H9 (cell line): Measurements from ENCODE around the gene BSPRY. TPM values are rescaled to one million over a fixed set of nuclear protein-coding genes. Genes with fewer than 3 reads are reported as not detected.

Experiments used
- DNase-seq: peaks from one replicate; pipeline ENCODE4 v3.0.0-alpha.2; 2017
- H2AFZ ChIP-seq: one replicate; pipeline ENCODE4 v1.6.1; 2013; ENCODE audit warnings: mild to moderate bottlenecking, low read length, control low read depth, moderate library complexity
- H2AK5ac ChIP-seq: 2 replicates; pipeline ENCODE4 v1.6.1; 2013; ENCODE audit warnings: low read length, control low read depth, mixed read lengths; ENCODE audit not compliant: insufficient read length
- H2BK120ac ChIP-seq: one replicate; pipeline ENCODE4 v1.6.1; 2013; ENCODE audit warnings: low read depth, mild to moderate bottlenecking, low read length, control low read depth, inconsistent platforms; ENCODE audit not compliant: poor library complexity, severe bottlenecking
- H2BK12ac ChIP-seq: 2 replicates; pipeline ENCODE4 v1.6.1; 2013; ENCODE audit warnings: low read length, control low read depth, mixed read lengths, low read depth; ENCODE audit not compliant: insufficient read length
- H2BK15ac ChIP-seq: 2 replicates; pipeline ENCODE4 v1.6.1; 2013; ENCODE audit warnings: low read depth, low read length, control low read depth
- H2BK20ac ChIP-seq: one replicate; pipeline ENCODE4 v1.6.1; 2013; ENCODE audit warnings: low read depth, mild to moderate bottlenecking, low read length, control low read depth, inconsistent platforms; ENCODE audit not compliant: poor library complexity, severe bottlenecking
- H2BK5ac ChIP-seq: 2 replicates; pipeline ENCODE4 v1.6.1; 2013; ENCODE audit warnings: low read length, control low read depth, mixed read lengths; ENCODE audit not compliant: insufficient read length
- H3K14ac ChIP-seq: 2 replicates; pipeline ENCODE4 v1.6.1; 2013; ENCODE audit warnings: low read length, control low read depth; ENCODE audit not compliant: insufficient read depth
- H3K18ac ChIP-seq: 2 replicates; pipeline ENCODE4 v1.6.1; 2013; ENCODE audit warnings: low read depth, mild to moderate bottlenecking, mixed read lengths, low read length, control low read depth; ENCODE audit not compliant: insufficient read length
- H3K23ac ChIP-seq: 2 replicates; pipeline ENCODE4 v1.6.1; 2013; ENCODE audit warnings: low read length, control low read depth, mixed read lengths, low read depth; ENCODE audit not compliant: insufficient read length
- H3K23me2 ChIP-seq: 2 replicates; pipeline ENCODE4 v1.6.1; 2013; ENCODE audit warnings: low read depth, mild to moderate bottlenecking, mixed read lengths, low read length, control low read depth; ENCODE audit not compliant: insufficient read length, poor library complexity, severe bottlenecking
- H3K27ac ChIP-seq: 2 replicates; pipeline ENCODE4 v1.5.1; 2013; ENCODE audit warnings: low read length, control low read depth, mixed read lengths, low read depth; ENCODE audit not compliant: insufficient read length
- H3K27me3 ChIP-seq: 2 replicates; pipeline ENCODE4 v1.6.1; 2013; ENCODE audit warnings: low read length, control low read depth, inconsistent platforms; ENCODE audit not compliant: insufficient read depth
- H3K4ac ChIP-seq: 2 replicates; pipeline ENCODE4 v1.6.1; 2013; ENCODE audit warnings: low read depth, mild to moderate bottlenecking, control low read depth, inconsistent platforms, low read length, moderate library complexity
- H3K4me1 ChIP-seq: 2 replicates; pipeline ENCODE4 v1.6.1; 2013; ENCODE audit warnings: low read length, control low read depth, inconsistent platforms; ENCODE audit not compliant: insufficient read depth
- H3K4me2 ChIP-seq: 2 replicates; pipeline ENCODE4 v1.6.1; 2013; ENCODE audit warnings: low read length, control low read depth, mixed read lengths; ENCODE audit not compliant: insufficient read length, insufficient read depth
- H3K56ac ChIP-seq: 2 replicates; pipeline ENCODE4 v1.6.1; 2013; ENCODE audit warnings: low read depth, mild to moderate bottlenecking, mixed read lengths, low read length, control low read depth; ENCODE audit not compliant: insufficient read length
- H3K79me1 ChIP-seq: 2 replicates; pipeline ENCODE4 v1.6.1; 2013; ENCODE audit warnings: low read depth, mild to moderate bottlenecking, moderate library complexity, low read length, control low read depth, inconsistent platforms; ENCODE audit not compliant: insufficient read depth, poor library complexity, severe bottlenecking
- H3K79me2 ChIP-seq: 2 replicates; pipeline ENCODE4 v1.6.1; 2013; ENCODE audit warnings: low read length, control low read depth, inconsistent platforms; ENCODE audit not compliant: insufficient read depth
- H3K9ac ChIP-seq: 2 replicates; pipeline ENCODE4 v1.6.1; 2013; ENCODE audit warnings: low read length, control low read depth, mixed read lengths; ENCODE audit not compliant: insufficient read length; ENCODE audit errors: extremely low read depth
- H3K9me3 ChIP-seq: one replicate; pipeline ENCODE4 v1.6.1; 2013; ENCODE audit warnings: low read depth, low read length, inconsistent platforms; ENCODE audit not compliant: control insufficient read depth
- H3T11ph ChIP-seq: one replicate; pipeline ENCODE4 v1.6.1; 2013; ENCODE audit warnings: mild to moderate bottlenecking, low read length, control low read depth, inconsistent platforms
- H4K20me1 ChIP-seq: one replicate; pipeline ENCODE4 v1.6.1; 2013; ENCODE audit not compliant: control insufficient read depth, insufficient read length, insufficient read depth
- H4K5ac ChIP-seq: 2 replicates; pipeline ENCODE4 v1.6.1; 2013; ENCODE audit warnings: low read depth, mild to moderate bottlenecking, mixed read lengths, low read length, control low read depth; ENCODE audit not compliant: insufficient read length
- H4K8ac ChIP-seq: replicated peaks from 2 replicates; pipeline ENCODE4 v1.6.1; 2013; ENCODE audit warnings: low read length, control low read depth, mixed read lengths, low read depth; ENCODE audit not compliant: insufficient read length
- H4K91ac ChIP-seq: 2 replicates; pipeline ENCODE4 v1.6.1; 2013; ENCODE audit warnings: low read depth, mild to moderate bottlenecking, moderate library complexity, mixed read lengths, low read length, control low read depth; ENCODE audit not compliant: insufficient read length
- H3K27ac Mint-ChIP-seq, 3 experiments: 2 replicates in 2 of 3; 3 replicates in 1 of 3; pipeline ENCODE4 v1.8.0; 2020 to 2021; ENCODE audit warnings: mixed read lengths in 3 of 3, mild to moderate bottlenecking in 1 of 3, moderate library complexity in 1 of 3
- H3K27me3 Mint-ChIP-seq: 2 replicates; pipeline ENCODE4 v1.8.0; 2021; ENCODE audit warnings: low read depth, mild to moderate bottlenecking, moderate library complexity, mixed read lengths
- H3K36me3 Mint-ChIP-seq, 3 experiments: 2 replicates in 2 of 3; 3 replicates in 1 of 3; pipeline ENCODE4 v1.8.0; 2020 to 2021; ENCODE audit warnings: low read depth in 3 of 3, mixed read lengths in 3 of 3; ENCODE audit not compliant: insufficient read depth in 1 of 3
- H3K4me1 Mint-ChIP-seq, 2 experiments: 2 replicates each; pipeline ENCODE4 v1.8.0; 2020; ENCODE audit warnings: mixed read lengths in 2 of 2
- H3K4me3 Mint-ChIP-seq, 2 experiments: 2 replicates in 1 of 2; 3 replicates in 1 of 2; pipeline ENCODE4 v1.8.0; 2020 to 2021; ENCODE audit warnings: mild to moderate bottlenecking in 2 of 2, mixed read lengths in 2 of 2, moderate library complexity in 1 of 2
- H3K9me3 Mint-ChIP-seq, 2 experiments: 2 replicates in 1 of 2; 3 replicates in 1 of 2; pipeline ENCODE4 v1.8.0; 2020; ENCODE audit warnings: mild to moderate bottlenecking in 2 of 2, mixed read lengths in 2 of 2, moderate library complexity in 1 of 2
- WGBS: extraction: QIAGEN DNeasy Blood & Tissue Kit; methylation state at CpG from one replicate; pipeline ENCODE4 v1.1.7; 2013; ENCODE audit warnings: missing lambda C conversion rate, low lambda C conversion rate, mixed read lengths; ENCODE audit not compliant: insufficient read length; ENCODE audit errors: extremely low coverage; 5-methylcytosine and 5-hydroxymethylcytosine counted together
- total RNA-seq: library from RNA; stranded (reverse); gene quantifications from 2 replicates; pipeline ENCODE4 v1.2.1, GENCODE V29; 2021
- TF ChIP-seq, protein P1 (sequence below): fragments of 200-600 bp; sonication (generic); conservative IDR thresholded peaks from 3 replicates; pipeline ENCODE4 v1.8.0; 2021; ENCODE audit warnings: antibody characterized with exemption, mild to moderate bottlenecking

Gene BSPRY
- total RNA-seq, 1 experiment from 2014 or later, result 4.5 TPM

DNA sequence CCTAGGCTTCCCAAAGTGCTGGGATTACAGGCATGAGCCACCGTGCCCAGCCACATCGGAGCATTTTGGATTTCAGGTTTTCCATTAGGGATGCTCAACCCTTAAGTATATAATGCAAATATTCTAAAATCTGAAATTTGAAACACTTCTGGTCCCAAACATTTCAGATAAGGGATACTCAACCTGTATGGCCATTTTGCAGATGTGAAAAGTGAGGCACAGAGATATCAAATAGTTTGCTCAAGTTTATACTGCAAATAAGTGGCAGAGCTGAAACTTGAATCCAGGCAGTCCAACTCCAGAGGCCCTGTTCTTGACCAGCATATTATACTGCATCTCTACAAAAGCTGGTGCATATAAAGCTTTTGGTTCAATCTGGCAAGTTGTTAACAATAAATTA is 11.6 kb upstream of the BSPRY start:
- Histone ChIP-seq H2AK5ac (no peak overlapping the region), H3K4me2 (no peak overlapping the region), H4K91ac (no peak overlapping the region), H3K23ac (no peak overlapping the region), H2AFZ (no peak overlapping the region), H3K56ac (no peak overlapping the region), H2BK15ac (no peak overlapping the region), H3K27ac (no peak overlapping the region), H3T11ph (no peak overlapping the region), H4K20me1 (no peaks in the 10 kb centered on the region), H2BK120ac (no peak overlapping the region), H4K8ac (no peak overlapping the region), H3K23me2 (peaks cover 9% of the 10 kb centered on the region), H3K79me1 (no peaks in the 10 kb centered on the region), H3K9ac (no peak overlapping the region), H2BK20ac (no peak overlapping the region), H4K5ac (no peak overlapping the region), H3K9me3 (no peaks in the 10 kb centered on the region), H2BK12ac (no peak overlapping the region), H3K18ac (no peak overlapping the region), H3K4me1 (no peaks in the 10 kb centered on the region), H2BK5ac (no peak overlapping the region), H3K14ac (no peak overlapping the region), H3K27me3 (no peaks in the 10 kb centered on the region; the same call in 1 of the 2 replicates), H3K79me2 (no peaks in the 10 kb centered on the region), H3K4ac (no peak overlapping the region)
- DNase-seq, result no peak
- Mint-ChIP-seq H3K27me3 (peaks cover 32% of the 10 kb centered on the region), H3K36me3 (no peaks in the 10 kb centered on the region), H3K4me1 (peaks cover 0 to 7% of the 10 kb centered on the region in 2 experiments), H3K27ac (no peak overlapping the region), H3K4me3 (no peak overlapping the region), H3K9me3 (no peaks in the 10 kb centered on the region; a peak in 1 of 5 replicates)
- TF ChIP-seq, protein P1, sequence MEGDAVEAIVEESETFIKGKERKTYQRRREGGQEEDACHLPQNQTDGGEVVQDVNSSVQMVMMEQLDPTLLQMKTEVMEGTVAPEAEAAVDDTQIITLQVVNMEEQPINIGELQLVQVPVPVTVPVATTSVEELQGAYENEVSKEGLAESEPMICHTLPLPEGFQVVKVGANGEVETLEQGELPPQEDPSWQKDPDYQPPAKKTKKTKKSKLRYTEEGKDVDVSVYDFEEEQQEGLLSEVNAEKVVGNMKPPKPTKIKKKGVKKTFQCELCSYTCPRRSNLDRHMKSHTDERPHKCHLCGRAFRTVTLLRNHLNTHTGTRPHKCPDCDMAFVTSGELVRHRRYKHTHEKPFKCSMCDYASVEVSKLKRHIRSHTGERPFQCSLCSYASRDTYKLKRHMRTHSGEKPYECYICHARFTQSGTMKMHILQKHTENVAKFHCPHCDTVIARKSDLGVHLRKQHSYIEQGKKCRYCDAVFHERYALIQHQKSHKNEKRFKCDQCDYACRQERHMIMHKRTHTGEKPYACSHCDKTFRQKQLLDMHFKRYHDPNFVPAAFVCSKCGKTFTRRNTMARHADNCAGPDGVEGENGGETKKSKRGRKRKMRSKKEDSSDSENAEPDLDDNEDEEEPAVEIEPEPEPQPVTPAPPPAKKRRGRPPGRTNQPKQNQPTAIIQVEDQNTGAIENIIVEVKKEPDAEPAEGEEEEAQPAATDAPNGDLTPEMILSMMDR, result no peak
- no CpG with 5 or more reads among the region's 2 CpGs for WGBS
